Measurements from ENCODE around the gene CRHR2.

The CRHR2 gene

GRCh38 chr7:30717181-30717580 lies 34.9 kb upstream of the CRHR2 start:
- no peak for TF ChIP-seq CTCF (IDR thresholded peaks at IDR 0.05; ENCODE audit: low read depth, low read length)
- no peak overlapping the region for H3K4me3 ChIP-seq (replicated peaks in 1 of 2; ENCODE audit: low read depth in 2 of 2, low read length in 2 of 2)
- DNase-seq (ENCODE audit: low read depth in 2 of 2): peak in 1 of 2 donors; percentile 35

DNA sequence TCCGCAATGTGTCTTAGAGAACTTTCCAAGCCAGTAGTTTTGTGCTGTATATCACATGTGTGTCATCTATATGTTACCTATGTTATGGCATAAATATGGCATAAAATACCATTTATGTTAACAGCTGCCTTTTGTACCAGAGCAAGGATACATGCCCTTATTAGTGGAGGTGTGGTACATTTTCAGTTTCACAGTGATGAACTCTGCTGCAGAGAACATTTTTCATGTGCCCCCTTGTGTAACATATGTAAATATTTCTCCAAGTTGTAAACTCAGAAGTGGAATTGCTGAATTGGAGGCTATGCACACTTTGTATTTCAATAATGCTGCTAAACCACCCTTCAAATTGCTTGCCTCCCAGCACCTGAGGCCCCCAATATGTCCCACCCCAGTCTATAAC lies 31.9 kb upstream of the CRHR2 start:
- no peak overlapping the region for H3K4me3 ChIP-seq (replicated peaks in 1 of 2; ENCODE audit: low read depth in 2 of 2, low read length in 2 of 2)
- TF ChIP-seq CTCF (IDR thresholded peaks at IDR 0.05; ENCODE audit: low read depth, low read length): no peak
- no peak for DNase-seq (ENCODE audit: low read depth in 2 of 2)

DNA sequence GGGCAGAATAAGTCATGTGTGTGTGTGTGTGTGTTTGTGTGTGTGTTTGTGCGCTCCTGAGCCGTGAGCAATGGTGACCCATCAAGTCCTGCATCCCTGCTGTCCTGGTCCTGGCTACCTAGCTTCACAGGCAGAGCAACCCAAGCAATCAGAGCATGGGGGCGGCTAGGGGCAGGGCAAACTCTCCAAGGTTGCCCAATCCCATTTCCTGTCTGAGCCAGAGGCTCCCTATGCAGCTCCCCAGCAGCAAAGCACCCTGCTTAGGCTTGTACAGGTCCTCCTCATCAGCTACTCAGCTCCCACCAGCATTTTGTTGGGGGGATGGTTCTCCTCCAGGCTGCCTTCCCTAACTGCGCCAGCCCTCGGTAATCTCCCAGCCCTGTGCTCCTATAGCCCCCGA lies 31.1 kb upstream of the CRHR2 start:
- no peak overlapping the region for H3K4me3 ChIP-seq (replicated peaks in 1 of 2; ENCODE audit: low read depth in 2 of 2, low read length in 2 of 2)
- peak; percentile 18 to 36 for DNase-seq (ENCODE audit: low read depth in 2 of 2)
- TF ChIP-seq CTCF (IDR thresholded peaks at IDR 0.05; ENCODE audit: low read depth, low read length): no peak

- DNase-seq (ENCODE audit: low read depth in 2 of 2): peak in 1 of 2 donors; percentile 4
- H3K4me3 ChIP-seq (replicated peaks in 1 of 2; ENCODE audit: low read depth in 2 of 2, low read length in 2 of 2): no peak overlapping the region
- no peak for TF ChIP-seq CTCF (IDR thresholded peaks at IDR 0.05; ENCODE audit: low read depth, low read length)
Measured at GRCh38 chr7:30710669-30711068, 28.4 kb upstream of the CRHR2 start.

- no peak for TF ChIP-seq CTCF (IDR thresholded peaks at IDR 0.05; ENCODE audit: low read depth, low read length)
- H3K4me3 ChIP-seq (replicated peaks in 1 of 2; ENCODE audit: low read depth in 2 of 2, low read length in 2 of 2): no peak overlapping the region
- DNase-seq (ENCODE audit: low read depth in 2 of 2): no peak
Measured at GRCh38 chr7:30709549-30709948, 27.3 kb upstream of the CRHR2 start.

DNA sequence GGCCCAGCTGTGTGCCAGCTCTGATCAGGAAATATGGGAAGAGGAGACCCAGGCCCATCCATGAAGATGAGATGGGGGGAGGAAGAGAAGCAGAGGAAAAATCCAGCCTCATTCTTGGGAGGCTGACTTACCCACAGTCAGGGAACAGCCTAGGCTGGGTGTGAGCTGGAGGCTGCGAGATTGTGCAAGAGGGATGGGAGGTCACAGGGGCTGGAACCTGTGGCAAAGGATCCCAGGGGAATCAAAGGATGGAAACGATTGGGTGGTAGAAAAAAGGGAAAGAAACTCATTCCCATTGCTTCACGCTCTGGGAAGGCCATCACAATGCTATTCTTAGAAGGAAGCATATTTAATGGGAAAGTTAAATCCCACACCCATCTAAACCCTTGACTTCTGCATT lies 26.7 kb upstream of the CRHR2 start:
- H3K4me3 ChIP-seq (replicated peaks in 1 of 2; ENCODE audit: low read depth in 2 of 2, low read length in 2 of 2): no peak overlapping the region
- DNase-seq (ENCODE audit: low read depth in 2 of 2): peak; percentile 55 to 81
- TF ChIP-seq CTCF (IDR thresholded peaks at IDR 0.05; ENCODE audit: low read depth, low read length): no peak

DNA sequence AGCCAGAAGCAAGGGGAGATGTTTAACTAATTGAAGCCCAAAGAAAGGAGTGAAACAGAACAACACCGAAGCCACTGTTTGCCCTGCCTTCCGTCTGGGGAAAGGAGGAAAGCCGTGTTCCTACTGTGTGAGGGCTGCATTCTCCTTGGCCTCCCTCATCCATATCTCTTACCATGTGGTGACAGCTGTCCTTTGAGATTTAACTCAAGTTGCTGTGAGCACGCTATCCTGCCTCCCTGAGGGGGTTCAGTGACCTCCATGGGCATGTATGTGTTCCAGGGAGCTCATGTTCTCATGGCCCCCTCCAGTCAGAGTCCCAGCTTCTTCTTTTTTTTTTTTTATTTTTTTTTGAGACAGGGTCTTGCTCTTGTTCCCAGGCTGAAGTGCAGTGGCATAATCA lies 26.2 kb upstream of the CRHR2 start:
- peak in 1 of 2 donors; percentile 3 for DNase-seq (ENCODE audit: low read depth in 2 of 2)
- TF ChIP-seq CTCF (IDR thresholded peaks at IDR 0.05; ENCODE audit: low read depth, low read length): no peak
- no peak overlapping the region for H3K4me3 ChIP-seq (replicated peaks in 1 of 2; ENCODE audit: low read depth in 2 of 2, low read length in 2 of 2)

Data from cardiac fibroblast (primary cell).